Parathyroid adenoma (tissue), 2 donors: ENCODE measurements around the gene TULP4.

Experiments used
- H2AFZ ChIP-seq: fragments of 300-600 bp; sonication (generic); one replicate; pipeline ENCODE4 v1.7.0; 2017; ENCODE audit warnings: antibody characterized with exemption, mild to moderate bottlenecking
- H3K27ac ChIP-seq: fragments of 300-600 bp; sonication (generic); one replicate; pipeline ENCODE4 v1.7.0; 2017
- H3K27me3 ChIP-seq: fragments of 300-600 bp; sonication (generic); one replicate; pipeline ENCODE4 v1.7.0; 2017; ENCODE audit warnings: low read length; ENCODE audit not compliant: control insufficient read depth, insufficient read depth
- H3K36me3 ChIP-seq: fragments of 300-600 bp; sonication (generic); one replicate; pipeline ENCODE4 v1.7.0; 2017; ENCODE audit warnings: low read length; ENCODE audit not compliant: control insufficient read depth, insufficient read depth
- H3K4me1 ChIP-seq: fragments of 300-600 bp; sonication (generic); one replicate; pipeline ENCODE4 v1.7.0; 2017; ENCODE audit warnings: control low read depth
- H3K4me2 ChIP-seq: fragments of 300-600 bp; sonication (generic); one replicate; pipeline ENCODE4 v1.7.0; 2017; ENCODE audit warnings: low read length
- H3K4me3 ChIP-seq: fragments of 300-600 bp; sonication (generic); one replicate; pipeline ENCODE4 v1.7.0; 2017; ENCODE audit warnings: low read depth, low read length
- H3K79me2 ChIP-seq: fragments of 300-600 bp; sonication (generic); one replicate; pipeline ENCODE4 v1.7.0; 2017; ENCODE audit warnings: control low read depth
- H3K9ac ChIP-seq: fragments of 300-600 bp; sonication (generic); one replicate; pipeline ENCODE4 v1.7.0; 2017; ENCODE audit warnings: mild to moderate bottlenecking
- H3K9me3 ChIP-seq: fragments of 300-600 bp; sonication (generic); one replicate; pipeline ENCODE4 v1.7.0; 2017; ENCODE audit warnings: low read length; ENCODE audit not compliant: control insufficient read depth
- TF ChIP-seq, protein P1 (sequence below): fragments of 300-600 bp; sonication (generic); IDR thresholded peaks from one replicate; pipeline ENCODE4 v1.7.0; 2017; ENCODE audit warnings: antibody characterized with exemption, mild to moderate bottlenecking
- donor health status: primary hyperparathyroidism.

The TULP4 gene

DNA sequence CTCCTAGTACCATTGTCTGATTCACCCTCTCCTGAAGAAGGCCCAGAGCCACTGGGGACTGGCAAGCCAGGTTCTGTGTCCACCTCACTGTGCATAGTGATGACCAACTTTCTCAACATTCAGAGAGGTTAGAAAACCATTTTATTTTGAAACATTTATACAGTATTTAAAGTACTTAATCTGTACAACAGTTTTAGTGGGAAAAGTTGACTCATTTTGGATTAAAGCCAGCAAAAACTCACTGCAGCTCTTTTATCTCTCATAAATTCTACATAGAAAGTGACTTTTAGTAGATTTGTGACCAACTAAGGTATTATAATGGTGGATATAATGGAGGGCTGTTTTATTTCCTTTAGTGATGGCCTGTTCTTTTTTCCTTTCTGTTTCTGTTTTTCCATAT lies 9.7 kb downstream of the TULP4 start:
- H2AFZ ChIP-seq: no peak overlapping the region
- no peak overlapping the region for H3K9ac ChIP-seq
- no peaks in the 10 kb centered on the region for H3K9me3 ChIP-seq
- H3K4me3 ChIP-seq: no peak overlapping the region
- peaks cover 24% of the 10 kb centered on the region for H3K79me2 ChIP-seq
- no peaks in the 10 kb centered on the region for H3K36me3 ChIP-seq
- TF ChIP-seq, protein P1, sequence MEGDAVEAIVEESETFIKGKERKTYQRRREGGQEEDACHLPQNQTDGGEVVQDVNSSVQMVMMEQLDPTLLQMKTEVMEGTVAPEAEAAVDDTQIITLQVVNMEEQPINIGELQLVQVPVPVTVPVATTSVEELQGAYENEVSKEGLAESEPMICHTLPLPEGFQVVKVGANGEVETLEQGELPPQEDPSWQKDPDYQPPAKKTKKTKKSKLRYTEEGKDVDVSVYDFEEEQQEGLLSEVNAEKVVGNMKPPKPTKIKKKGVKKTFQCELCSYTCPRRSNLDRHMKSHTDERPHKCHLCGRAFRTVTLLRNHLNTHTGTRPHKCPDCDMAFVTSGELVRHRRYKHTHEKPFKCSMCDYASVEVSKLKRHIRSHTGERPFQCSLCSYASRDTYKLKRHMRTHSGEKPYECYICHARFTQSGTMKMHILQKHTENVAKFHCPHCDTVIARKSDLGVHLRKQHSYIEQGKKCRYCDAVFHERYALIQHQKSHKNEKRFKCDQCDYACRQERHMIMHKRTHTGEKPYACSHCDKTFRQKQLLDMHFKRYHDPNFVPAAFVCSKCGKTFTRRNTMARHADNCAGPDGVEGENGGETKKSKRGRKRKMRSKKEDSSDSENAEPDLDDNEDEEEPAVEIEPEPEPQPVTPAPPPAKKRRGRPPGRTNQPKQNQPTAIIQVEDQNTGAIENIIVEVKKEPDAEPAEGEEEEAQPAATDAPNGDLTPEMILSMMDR: no peak
- no peak overlapping the region for H3K4me2 ChIP-seq
- no peaks in the 10 kb centered on the region for H3K27me3 ChIP-seq
- no peak overlapping the region for H3K27ac ChIP-seq
- no peaks in the 10 kb centered on the region for H3K4me1 ChIP-seq

DNA sequence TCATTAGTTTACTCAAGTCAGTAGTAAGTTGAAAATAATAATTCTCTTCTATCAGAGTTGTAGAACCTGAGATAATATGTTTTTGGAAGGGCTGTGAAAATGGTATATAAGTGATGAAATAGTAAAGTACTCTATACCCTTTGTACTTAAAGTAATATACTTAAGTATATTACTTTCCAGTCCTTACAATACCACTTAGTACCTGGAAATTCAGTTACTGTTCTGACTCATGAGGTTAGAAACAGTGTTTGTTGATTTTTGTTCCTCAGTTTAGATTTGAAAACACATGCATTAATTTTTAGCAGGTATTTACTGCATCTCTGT lies 10.1 kb downstream of the TULP4 start:
- Histone ChIP-seq H3K4me1 (no peaks in the 10 kb centered on the region), H3K27ac (no peak overlapping the region), H3K4me3 (no peak overlapping the region), H3K27me3 (no peaks in the 10 kb centered on the region), H3K4me2 (no peak overlapping the region), H2AFZ (no peak overlapping the region), H3K79me2 (peaks cover 27% of the 10 kb centered on the region), H3K9me3 (no peaks in the 10 kb centered on the region), H3K36me3 (no peaks in the 10 kb centered on the region), H3K9ac (no peak overlapping the region)
- TF ChIP-seq, protein P1: no peak

DNA sequence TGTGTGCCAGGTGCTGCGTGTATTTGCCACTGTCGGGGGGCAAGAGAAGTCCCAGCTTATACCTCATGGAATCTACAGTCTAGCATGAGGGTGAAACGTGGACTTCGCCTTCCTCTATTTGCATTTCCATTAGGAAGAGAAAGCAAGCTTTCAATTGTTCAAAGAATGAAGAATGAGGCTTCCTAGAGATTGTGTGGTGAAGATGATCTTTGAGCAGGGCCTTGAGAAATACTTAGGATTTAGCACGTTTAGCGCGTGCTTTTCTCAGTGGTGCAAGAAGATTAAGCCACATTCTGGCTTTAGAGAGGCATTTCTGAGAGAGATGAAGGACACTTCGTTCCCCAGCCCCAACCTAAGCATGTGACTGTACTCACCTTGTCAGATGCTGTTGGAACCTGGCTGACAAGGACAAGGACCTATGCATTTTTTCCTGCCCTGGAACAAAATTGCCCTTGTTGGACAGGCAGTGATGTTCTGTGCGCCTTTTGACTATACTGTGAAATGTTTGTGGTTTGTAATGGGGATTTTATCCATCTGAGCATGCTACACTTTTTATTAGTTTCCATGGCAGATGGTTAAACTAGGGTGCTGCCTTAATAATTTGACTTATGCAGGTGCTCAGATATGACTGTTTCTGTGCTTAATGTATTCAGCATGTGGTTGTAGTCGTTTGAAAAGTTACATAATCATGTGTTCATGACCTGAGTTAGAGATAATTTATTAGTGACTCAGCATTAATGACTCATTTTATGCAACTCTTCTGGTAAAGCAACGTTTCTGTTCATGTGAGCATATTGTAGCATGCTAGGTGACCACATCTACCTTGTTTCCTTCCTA lies 10.7 kb downstream of the TULP4 start:
- no peak overlapping the region for H3K9ac ChIP-seq
- no peak overlapping the region for H3K4me2 ChIP-seq
- H3K9me3 ChIP-seq: no peaks in the 10 kb centered on the region
- no peak overlapping the region for H2AFZ ChIP-seq
- TF ChIP-seq, protein P1: no peak
- no peaks in the 10 kb centered on the region for H3K27me3 ChIP-seq
- no peaks in the 10 kb centered on the region for H3K4me1 ChIP-seq
- H3K79me2 ChIP-seq: peaks cover 26% of the 10 kb centered on the region
- no peaks in the 10 kb centered on the region for H3K36me3 ChIP-seq
- no peak overlapping the region for H3K27ac ChIP-seq
- H3K4me3 ChIP-seq: no peak overlapping the region

DNA sequence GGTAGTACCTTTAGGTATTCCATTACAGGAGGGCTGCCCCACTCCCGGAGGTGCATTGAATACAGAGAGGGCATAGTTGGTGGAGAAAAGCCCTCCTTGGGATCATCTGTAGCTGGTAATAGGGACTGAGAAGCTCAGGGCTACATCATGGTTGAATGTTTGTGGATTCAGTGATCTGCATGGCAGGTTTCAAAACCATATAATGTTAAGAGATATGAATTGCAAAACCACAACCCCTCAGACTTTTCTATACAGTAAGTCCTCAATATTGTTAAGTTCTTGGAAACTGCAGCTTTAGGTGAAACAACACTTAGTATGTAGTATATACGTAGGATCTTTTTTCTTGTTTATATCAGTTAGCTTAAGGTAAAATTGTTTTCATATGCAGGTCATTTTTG lies 11.3 kb downstream of the TULP4 start:
- Histone ChIP-seq H3K79me2 (peaks cover 22% of the 10 kb centered on the region), H3K27ac (no peak overlapping the region), H3K4me3 (no peak overlapping the region), H3K36me3 (no peaks in the 10 kb centered on the region), H3K4me1 (no peaks in the 10 kb centered on the region), H3K4me2 (no peak overlapping the region), H3K9ac (no peak overlapping the region), H3K9me3 (no peaks in the 10 kb centered on the region), H2AFZ (no peak overlapping the region), H3K27me3 (no peaks in the 10 kb centered on the region)
- TF ChIP-seq, protein P1: no peak

DNA sequence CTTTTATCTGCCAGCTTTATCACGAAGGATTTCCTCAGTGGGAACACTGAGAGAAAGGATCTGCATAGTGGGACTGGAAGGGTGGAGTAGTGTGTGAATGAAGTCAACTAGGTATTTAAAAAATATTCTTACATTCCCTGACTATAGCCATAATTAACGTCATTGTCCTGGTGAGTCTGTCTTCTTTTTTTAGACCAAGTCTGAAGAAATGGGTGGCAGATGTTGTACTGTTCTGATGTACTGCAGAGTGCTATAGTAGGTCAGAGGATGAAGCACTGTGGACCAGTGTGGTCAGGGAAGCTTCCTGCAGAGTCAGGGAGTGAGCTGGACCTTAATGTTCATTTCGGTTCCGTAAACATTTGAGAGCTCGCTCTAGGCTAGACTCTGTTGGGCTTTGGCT lies 11.9 kb downstream of the TULP4 start:
- no peak overlapping the region for H3K27ac ChIP-seq
- TF ChIP-seq, protein P1: no peak
- H2AFZ ChIP-seq: no peak overlapping the region
- H3K27me3 ChIP-seq: no peaks in the 10 kb centered on the region
- H3K9me3 ChIP-seq: no peaks in the 10 kb centered on the region
- H3K4me2 ChIP-seq: no peak overlapping the region
- no peaks in the 10 kb centered on the region for H3K36me3 ChIP-seq
- H3K79me2 ChIP-seq: peaks cover 22% of the 10 kb centered on the region
- no peaks in the 10 kb centered on the region for H3K4me1 ChIP-seq
- no peak overlapping the region for H3K9ac ChIP-seq
- H3K4me3 ChIP-seq: no peak overlapping the region
